Gastrocnemius medialis (tissue), 4 donors: ENCODE results near the gene MFRP. TPM values are rescaled to one million over a fixed set of nuclear protein-coding genes. Genes with fewer than 3 reads are reported as not detected.
A peak's percentile ranks its signal among the peaks of the same experiment; 100 is the strongest.

Source experiments
- ATAC-seq, 2 donors: fragments of 150-250 bp; one replicate each; pipeline ENCODE4 v1.9.1; 2016
- DNase-seq, 2 donors: peaks; one replicate each; pipeline ENCODE4 v3.0.0-alpha.2; 2019
- H3K27ac ChIP-seq, 4 donors: fragments of 200-600 bp; sonication (generic); 1 replicate in 1 of 4; 2 replicates in 3 of 4; pipeline ENCODE4 v1.5.1; 2016 to 2018; ENCODE audit warnings: mild to moderate bottlenecking in 2 of 4, moderate library complexity in 1 of 4
- H3K27me3 ChIP-seq, 3 donors: fragments of 200-600 bp; sonication (generic) in 2 of 3; 1 replicate in 1 of 3; 2 replicates in 2 of 3; pipeline versions ENCODE4 v1.5.1 to v1.6.0; 2016 to 2019; ENCODE audit warnings: mild to moderate bottlenecking in 1 of 3, moderate library complexity in 1 of 3
- H3K36me3 ChIP-seq, 2 donors: fragments of 200-600 bp; sonication (generic) in 1 of 2; one replicate each; pipeline ENCODE4 v1.5.1; 2017 to 2018
- H3K4me1 ChIP-seq, 2 donors: fragments of 200-600 bp; sonication (generic) in 1 of 2; one replicate each; pipeline ENCODE4 v1.5.1; 2016 to 2017; ENCODE audit warnings: mild to moderate bottlenecking in 2 of 2
- H3K4me3 ChIP-seq, 4 donors: fragments of 200-600 bp; sonication (generic) in 3 of 4; 1 replicate in 1 of 4; 2 replicates in 3 of 4; pipeline ENCODE4 v1.5.1; 2016 to 2019; ENCODE audit warnings: mild to moderate bottlenecking in 2 of 4
- H3K9me3 ChIP-seq, 3 donors: fragments of 200-600 bp; sonication (generic) in 2 of 3; 1 replicate in 1 of 3; 2 replicates in 2 of 3; pipeline ENCODE4 v1.5.1; 2016 to 2019
- POLR2A ChIP-seq, 2 donors: fragments of 450-650 bp; IDR thresholded peaks; one replicate each; pipeline ENCODE4 v1.6.1; 2017; ENCODE audit warnings: antibody characterized with exemption in 2 of 2, mild to moderate bottlenecking in 2 of 2, moderate library complexity in 2 of 2
- in situ Hi-C, 4 donors: fragments of 200-750 bp; cut with MboI; loops; one replicate each; pipeline versions ENCODE4 v1.15.0 to v1.8.0; 2017; ENCODE audit warnings: low sequenced_read_pairs in 4 of 4
- intact Hi-C: fragments of 100-400 bp; cut with DNase I; formaldehyde crosslinking; loops from one replicate; pipeline ENCODE4 v1.15.1; 2023; ENCODE audit warnings: low total_unique reads
- total RNA-seq, 4 donors: library from RNA; depleted of rRNA; stranded (reverse); fragments of >200 nt; gene quantifications; one replicate each; pipeline versions ENCODE4 v1.1.0 to v1.2.3, GENCODE V29; 2016
- TF ChIP-seq, protein P1 (sequence below), 5 experiments: fragments of 450-650 bp in 3 of 5; fragments of 200-600 bp in 2 of 5; sonication (generic) in 2 of 5; IDR thresholded peaks in 4 of 5; conservative IDR thresholded peaks in 1 of 5; 1 replicate in 4 of 5; 2 replicates in 1 of 5; pipeline ENCODE4 v1.5.1; 2016 to 2019; ENCODE audit warnings: antibody characterized with exemption in 5 of 5, mild to moderate bottlenecking in 3 of 5, moderate library complexity in 3 of 5

The MFRP gene
- not detected for total RNA-seq

DNA sequence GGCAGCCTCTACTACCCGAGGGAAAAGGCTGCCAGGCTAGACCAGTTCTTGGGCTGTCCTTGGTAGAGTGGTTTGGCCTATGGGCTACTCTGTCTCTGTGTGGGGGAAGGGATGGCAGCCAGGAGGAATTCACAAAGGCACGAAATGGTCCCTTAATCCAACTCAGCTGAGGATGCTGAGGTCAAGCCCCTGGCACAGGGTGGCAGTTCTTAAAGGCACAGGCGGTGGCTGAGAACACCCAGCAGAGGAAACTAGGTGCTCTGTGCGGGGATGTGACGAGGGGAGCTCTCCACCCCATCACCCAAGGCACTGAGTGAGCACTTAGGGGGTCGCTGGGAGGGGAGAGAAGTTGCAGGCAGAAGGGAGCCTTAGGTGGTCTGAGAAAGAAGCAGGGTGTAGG, at the start of gene MFRP:
Gene MFRP (minus strand): TSS at position 101 of the 400 bp plus-strand sequence. CDS start 192 bp downstream, outside the sequence.
- H3K27me3 ChIP-seq = no peaks in the 10 kb centered on the region
- intact Hi-C loops = no loop called here
- DNase-seq = no peak
- no peak for ATAC-seq
- H3K4me3 ChIP-seq = no peak within 1 kb of the TSS
- H3K36me3 ChIP-seq = no peaks in the 10 kb centered on the region
- H3K9me3 ChIP-seq = no peaks in the 10 kb centered on the region
- TF ChIP-seq POLR2A (IDR thresholded peaks at IDR 0.05) = no peak
- TF ChIP-seq, protein P1, sequence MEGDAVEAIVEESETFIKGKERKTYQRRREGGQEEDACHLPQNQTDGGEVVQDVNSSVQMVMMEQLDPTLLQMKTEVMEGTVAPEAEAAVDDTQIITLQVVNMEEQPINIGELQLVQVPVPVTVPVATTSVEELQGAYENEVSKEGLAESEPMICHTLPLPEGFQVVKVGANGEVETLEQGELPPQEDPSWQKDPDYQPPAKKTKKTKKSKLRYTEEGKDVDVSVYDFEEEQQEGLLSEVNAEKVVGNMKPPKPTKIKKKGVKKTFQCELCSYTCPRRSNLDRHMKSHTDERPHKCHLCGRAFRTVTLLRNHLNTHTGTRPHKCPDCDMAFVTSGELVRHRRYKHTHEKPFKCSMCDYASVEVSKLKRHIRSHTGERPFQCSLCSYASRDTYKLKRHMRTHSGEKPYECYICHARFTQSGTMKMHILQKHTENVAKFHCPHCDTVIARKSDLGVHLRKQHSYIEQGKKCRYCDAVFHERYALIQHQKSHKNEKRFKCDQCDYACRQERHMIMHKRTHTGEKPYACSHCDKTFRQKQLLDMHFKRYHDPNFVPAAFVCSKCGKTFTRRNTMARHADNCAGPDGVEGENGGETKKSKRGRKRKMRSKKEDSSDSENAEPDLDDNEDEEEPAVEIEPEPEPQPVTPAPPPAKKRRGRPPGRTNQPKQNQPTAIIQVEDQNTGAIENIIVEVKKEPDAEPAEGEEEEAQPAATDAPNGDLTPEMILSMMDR (IDR thresholded peaks at IDR 0.05 in 4 of 5, conservative IDR thresholded peaks at IDR 0.05 in 1 of 5) = no peak
- in situ Hi-C loops = no loop called here
- peak within 1 kb of the TSS in 2 of 4 donors; percentile 18 to 43 for H3K27ac ChIP-seq
- peaks cover 2 to 6% of the 10 kb centered on the region in 2 donors for H3K4me1 ChIP-seq

DNA sequence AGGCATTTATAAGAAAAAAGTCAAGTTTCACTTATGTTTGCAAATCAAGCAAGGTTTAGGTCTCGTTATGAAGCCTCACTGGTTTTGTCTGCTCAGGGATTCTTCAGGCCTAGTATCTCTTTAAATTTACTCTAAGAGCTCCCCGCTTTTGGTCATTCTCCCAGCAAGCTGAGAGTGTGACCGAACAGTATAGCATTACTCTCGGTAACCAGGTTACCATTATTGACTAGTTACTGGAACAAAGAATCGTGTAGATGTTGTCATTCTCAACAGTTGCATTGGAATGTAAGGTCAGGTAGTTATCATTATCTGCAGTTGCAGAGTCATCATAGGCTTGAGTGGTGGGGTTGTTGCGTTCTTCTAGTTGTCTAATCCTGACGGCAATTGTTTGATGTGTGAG, 44.8 kb upstream of the MFRP start:
- TF ChIP-seq, protein P1 (IDR thresholded peaks at IDR 0.05 in 4 of 5, conservative IDR thresholded peaks at IDR 0.05 in 1 of 5) = no peak
- TF ChIP-seq POLR2A (IDR thresholded peaks at IDR 0.05) = no peak
- H3K27me3 ChIP-seq = no peaks in the 10 kb centered on the region

DNA sequence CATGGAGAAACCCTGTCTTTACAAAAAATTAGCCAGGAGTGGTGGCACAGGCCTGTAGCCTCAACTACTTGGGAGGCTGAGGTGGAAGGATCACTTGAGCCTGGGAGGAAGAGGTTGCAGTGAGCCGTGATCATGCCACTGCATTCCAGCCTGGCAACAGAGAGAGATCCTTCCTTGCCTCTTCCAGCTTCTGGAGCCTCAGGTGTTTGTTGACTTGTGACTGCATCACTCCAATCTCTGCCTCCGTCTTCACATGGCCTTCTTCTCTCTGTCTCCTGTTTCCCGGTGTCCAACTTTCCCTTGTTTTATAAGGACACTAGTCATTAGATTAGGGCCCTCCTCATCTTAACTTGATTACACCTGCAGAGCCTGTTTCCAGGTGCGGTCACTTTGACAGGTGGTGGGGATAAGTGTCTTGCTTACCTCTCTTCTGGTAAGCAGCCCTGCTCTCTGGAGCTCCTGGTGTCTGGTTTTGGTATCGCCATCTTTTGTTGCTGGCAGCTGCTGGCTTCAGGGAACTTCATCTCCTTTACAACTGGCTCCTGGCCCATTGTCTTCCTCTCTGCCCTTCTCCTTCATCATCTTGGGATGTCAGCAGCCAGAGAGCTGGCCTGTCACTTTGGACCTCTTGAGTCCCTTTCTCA, 43.2 kb upstream of the MFRP start:
- ATAC-seq (no peak), DNase-seq (no peak)
- intact Hi-C loops (no loop called here), in situ Hi-C loops (loop anchor here in 1 of 4 donors (10.0 kb wide), 1 partner anchor 85 kb away; no protein-coding TSS in a partner anchor)
- no peaks in the 10 kb centered on the region for H3K27me3 ChIP-seq
- TF ChIP-seq, protein P1 (IDR thresholded peaks at IDR 0.05 in 4 of 5, conservative IDR thresholded peaks at IDR 0.05 in 1 of 5) = no peak
- no peak for TF ChIP-seq POLR2A (IDR thresholded peaks at IDR 0.05)
- no peaks in the 10 kb centered on the region for H3K36me3 ChIP-seq
- H3K4me1 ChIP-seq = no peaks in the 10 kb centered on the region
- no peak overlapping the region for H3K27ac ChIP-seq
- no peaks in the 10 kb centered on the region for H3K9me3 ChIP-seq
- no peak overlapping the region for H3K4me3 ChIP-seq

More for the DNA sequence above, 44.8 kb upstream of the MFRP start:
- intact Hi-C loops (no loop called here), in situ Hi-C loops (loop anchor here in 1 of 4 donors (10.0 kb wide), 1 partner anchor 84 kb away; no protein-coding TSS in a partner anchor)
- Histone ChIP-seq H3K9me3 (no peaks in the 10 kb centered on the region), H3K27ac (no peak overlapping the region), H3K4me1 (no peaks in the 10 kb centered on the region), H3K4me3 (no peak overlapping the region), H3K36me3 (no peaks in the 10 kb centered on the region)
- no peak for ATAC-seq
- no peak for DNase-seq

DNA sequence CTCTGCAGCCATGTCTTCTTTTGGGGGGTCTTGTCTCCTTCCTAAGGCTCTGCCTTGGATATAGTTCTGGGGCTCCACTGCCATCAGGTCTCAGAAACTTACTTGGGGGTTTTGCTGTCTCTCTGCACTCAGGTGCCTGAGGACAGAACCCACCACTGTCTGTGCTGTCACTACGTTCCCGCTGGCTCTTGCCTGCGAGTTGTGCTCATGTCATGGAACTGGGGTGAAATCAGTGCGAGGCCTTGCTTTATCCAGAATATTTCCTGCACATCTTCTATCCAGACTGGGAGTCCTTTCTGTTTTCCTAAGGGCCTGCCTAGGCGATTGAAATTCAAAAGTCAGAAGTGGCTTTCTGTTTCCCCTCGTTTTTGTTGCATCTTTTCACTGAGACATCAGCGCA, 41.6 kb upstream of the MFRP start:
- intact Hi-C loops = no loop called here
- no peaks in the 10 kb centered on the region for H3K27me3 ChIP-seq
- H3K27ac ChIP-seq = no peak overlapping the region
- no peaks in the 10 kb centered on the region for H3K9me3 ChIP-seq
- H3K4me3 ChIP-seq = no peak overlapping the region
- no peak for TF ChIP-seq POLR2A (IDR thresholded peaks at IDR 0.05)
- TF ChIP-seq, protein P1 (IDR thresholded peaks at IDR 0.05 in 4 of 5, conservative IDR thresholded peaks at IDR 0.05 in 1 of 5) = no peak
- no peak for ATAC-seq
- no peaks in the 10 kb centered on the region for H3K4me1 ChIP-seq
- DNase-seq = no peak
- no peaks in the 10 kb centered on the region for H3K36me3 ChIP-seq
- in situ Hi-C loops = no loop called here
